Measurements from ENCODE around the gene MCM9.
A peak's percentile ranks its signal among the peaks of the same experiment; 100 is the strongest.

DNA sequence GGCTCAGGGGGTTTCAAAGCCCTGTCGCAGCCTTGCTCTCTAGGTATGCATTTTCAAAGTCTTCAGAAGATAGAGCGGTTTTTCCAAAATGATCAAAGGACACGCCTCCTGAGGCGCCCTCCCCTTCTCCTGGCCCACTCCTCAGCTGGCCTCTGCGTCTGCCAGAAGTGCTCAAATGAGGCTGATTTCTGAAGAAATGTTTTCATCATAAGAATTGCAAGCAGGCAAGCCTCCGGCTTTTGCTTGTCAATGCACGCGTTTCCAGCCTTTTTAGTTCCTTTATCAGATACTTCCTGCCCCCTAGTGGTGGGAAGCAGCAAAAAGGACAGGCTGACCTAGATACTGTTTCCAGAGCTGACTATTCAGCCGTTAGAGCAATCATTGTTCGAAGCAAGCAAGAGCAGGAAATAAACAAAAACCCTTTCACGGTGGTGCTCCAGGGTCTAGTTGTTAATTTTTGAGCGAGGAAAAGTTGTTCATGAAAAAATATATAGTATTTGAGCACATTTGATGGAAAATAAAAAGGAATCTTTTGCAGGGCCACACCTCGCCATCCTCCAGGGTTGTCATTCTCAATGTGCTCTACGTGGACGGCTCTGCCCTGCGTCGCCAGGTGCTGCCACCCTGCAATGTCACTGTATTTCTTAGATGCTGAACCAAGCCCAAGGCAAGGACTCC lies 134.4 kb downstream of the MCM9 start:
- peak; percentile 64 to 84 (median 73) for TF ChIP-seq CTCF (IDR thresholded peaks at IDR 0.05)
- no peak for TF ChIP-seq POLR2A (IDR thresholded peaks at IDR 0.05)
- peak; percentile 28 for TF ChIP-seq POLR2AphosphoS5 (IDR thresholded peaks at IDR 0.05)
